Ascending aorta (tissue), 2 donors: ENCODE measurements around the gene TMEM169. TPM values are rescaled to one million over a fixed set of nuclear protein-coding genes. Genes with fewer than 3 reads are reported as not detected.

Source experiments
- DNase-seq, 2 donors: peaks; one replicate each; pipeline ENCODE4 v3.0.0-alpha.2; 2019; ENCODE audit warnings: low spot score in 2 of 2
- H3K27ac ChIP-seq, 2 donors: fragments of 200-600 bp; sonication (generic); one replicate each; pipeline ENCODE4 v1.5.1; 2016 to 2017; ENCODE audit warnings: mild to moderate bottlenecking in 1 of 2
- H3K27me3 ChIP-seq: fragments of 200-600 bp; sonication (generic); one replicate; pipeline ENCODE4 v1.5.1; 2017
- H3K36me3 ChIP-seq, 2 donors: fragments of 200-600 bp; sonication (generic); one replicate each; pipeline ENCODE4 v1.5.1; 2016
- H3K4me1 ChIP-seq, 2 donors: fragments of 200-600 bp; sonication (generic); one replicate each; pipeline ENCODE4 v1.5.1; 2016 to 2017; ENCODE audit warnings: mild to moderate bottlenecking in 1 of 2
- H3K4me3 ChIP-seq, 2 donors: fragments of 200-600 bp; sonication (generic); one replicate each; pipeline ENCODE4 v1.5.1; 2016 to 2017; ENCODE audit warnings: mild to moderate bottlenecking in 1 of 2
- H3K9me3 ChIP-seq, 2 donors: fragments of 200-600 bp; sonication (generic); one replicate each; pipeline ENCODE4 v1.5.1; 2016
- intact Hi-C: fragments of 100-400 bp; cut with DNase I; formaldehyde crosslinking; loops from one replicate; pipeline ENCODE4 v1.15.1; 2023
- total RNA-seq: library from RNA; depleted of rRNA; stranded (reverse); fragments of >200 nt; gene quantifications from one replicate; pipeline ENCODE4 v1.1.0, GENCODE V29; 2016
- TF ChIP-seq, protein P1 (sequence below), 3 experiments: fragments of 200-600 bp in 2 of 3; fragments of 450-650 bp in 1 of 3; sonication (generic) in 2 of 3; IDR thresholded peaks; one replicate each; pipeline ENCODE4 v1.5.1; 2016 to 2019; ENCODE audit warnings: antibody characterized with exemption in 3 of 3, mild to moderate bottlenecking in 1 of 3, moderate library complexity in 1 of 3

Gene TMEM169
- total RNA-seq, 1 donor from 2014 or later: 7.3 TPM

DNA sequence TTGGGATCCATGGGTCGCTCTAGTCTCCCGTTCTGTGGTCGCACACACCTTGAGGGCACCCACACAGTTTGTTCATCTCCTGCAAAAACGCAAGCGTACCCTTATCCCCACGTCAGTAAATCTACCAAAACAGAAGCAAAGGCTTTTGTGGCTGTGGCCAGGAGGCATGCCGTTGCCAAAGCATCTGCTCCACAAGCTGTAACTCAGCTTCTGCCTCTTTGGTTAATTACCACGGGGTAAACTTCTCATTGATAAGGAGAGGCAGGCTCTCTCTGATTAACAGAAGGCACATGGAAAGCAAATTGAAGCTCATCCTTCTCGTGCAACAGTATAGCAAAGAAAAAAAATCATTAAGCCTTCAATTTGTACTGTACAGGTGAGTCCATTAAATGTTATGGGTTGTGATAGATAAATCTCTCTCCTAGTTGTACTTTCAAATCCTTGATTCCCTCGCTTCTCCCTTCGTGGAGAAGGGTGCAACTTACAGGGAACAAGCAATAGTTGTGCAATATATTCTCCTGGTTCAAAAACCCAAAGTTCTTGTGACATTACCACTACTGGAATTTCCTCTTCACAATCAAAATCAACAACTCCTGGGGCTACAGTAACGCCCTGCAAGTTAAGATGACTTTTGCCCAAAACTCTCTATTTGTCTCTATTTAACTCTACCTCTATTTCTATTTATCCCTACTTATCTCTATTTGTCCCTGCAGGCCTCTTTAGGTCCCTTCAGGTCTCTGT is 10.4 kb upstream of the TMEM169 start:
- no peaks in the 10 kb centered on the region for H3K4me1 ChIP-seq
- H3K4me3 ChIP-seq: no peak overlapping the region
- TF ChIP-seq, protein P1, sequence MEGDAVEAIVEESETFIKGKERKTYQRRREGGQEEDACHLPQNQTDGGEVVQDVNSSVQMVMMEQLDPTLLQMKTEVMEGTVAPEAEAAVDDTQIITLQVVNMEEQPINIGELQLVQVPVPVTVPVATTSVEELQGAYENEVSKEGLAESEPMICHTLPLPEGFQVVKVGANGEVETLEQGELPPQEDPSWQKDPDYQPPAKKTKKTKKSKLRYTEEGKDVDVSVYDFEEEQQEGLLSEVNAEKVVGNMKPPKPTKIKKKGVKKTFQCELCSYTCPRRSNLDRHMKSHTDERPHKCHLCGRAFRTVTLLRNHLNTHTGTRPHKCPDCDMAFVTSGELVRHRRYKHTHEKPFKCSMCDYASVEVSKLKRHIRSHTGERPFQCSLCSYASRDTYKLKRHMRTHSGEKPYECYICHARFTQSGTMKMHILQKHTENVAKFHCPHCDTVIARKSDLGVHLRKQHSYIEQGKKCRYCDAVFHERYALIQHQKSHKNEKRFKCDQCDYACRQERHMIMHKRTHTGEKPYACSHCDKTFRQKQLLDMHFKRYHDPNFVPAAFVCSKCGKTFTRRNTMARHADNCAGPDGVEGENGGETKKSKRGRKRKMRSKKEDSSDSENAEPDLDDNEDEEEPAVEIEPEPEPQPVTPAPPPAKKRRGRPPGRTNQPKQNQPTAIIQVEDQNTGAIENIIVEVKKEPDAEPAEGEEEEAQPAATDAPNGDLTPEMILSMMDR (IDR thresholded peaks at IDR 0.05): no peak
- DNase-seq: no peak
- H3K27ac ChIP-seq: no peak overlapping the region
- no peaks in the 10 kb centered on the region for H3K27me3 ChIP-seq
- no peaks in the 10 kb centered on the region for H3K9me3 ChIP-seq
- H3K36me3 ChIP-seq: no peaks in the 10 kb centered on the region
- intact Hi-C loops: no loop called here

GRCh38 chr2:216072473-216072872 is 9.2 kb upstream of the TMEM169 start:
- no peaks in the 10 kb centered on the region for H3K27me3 ChIP-seq
- intact Hi-C loops: no loop called here
- DNase-seq: no peak
- H3K27ac ChIP-seq: no peak overlapping the region
- no peaks in the 10 kb centered on the region for H3K9me3 ChIP-seq
- TF ChIP-seq, protein P1 (IDR thresholded peaks at IDR 0.05): no peak
- no peaks in the 10 kb centered on the region for H3K4me1 ChIP-seq
- no peak overlapping the region for H3K4me3 ChIP-seq
- H3K36me3 ChIP-seq: no peaks in the 10 kb centered on the region

- no peak overlapping the region for H3K4me3 ChIP-seq
- no peaks in the 10 kb centered on the region for H3K36me3 ChIP-seq
- DNase-seq: no peak
- intact Hi-C loops: no loop called here
- H3K9me3 ChIP-seq: no peaks in the 10 kb centered on the region
- TF ChIP-seq, protein P1 (IDR thresholded peaks at IDR 0.05): no peak
- H3K27ac ChIP-seq: no peak overlapping the region
- no peaks in the 10 kb centered on the region for H3K27me3 ChIP-seq
- no peaks in the 10 kb centered on the region for H3K4me1 ChIP-seq
Observed at GRCh38 chr2:216073773-216074172, 7.9 kb upstream of the TMEM169 start.

- TF ChIP-seq, protein P1 (IDR thresholded peaks at IDR 0.05): no peak
- Histone ChIP-seq H3K4me1 (no peaks in the 10 kb centered on the region), H3K9me3 (no peaks in the 10 kb centered on the region), H3K4me3 (no peak overlapping the region), H3K27me3 (no peaks in the 10 kb centered on the region), H3K36me3 (no peaks in the 10 kb centered on the region), H3K27ac (no peak overlapping the region)
- no peak for DNase-seq
- intact Hi-C loops: no loop called here
Observed at GRCh38 chr2:216074380-216074779, 7.3 kb upstream of the TMEM169 start.

GRCh38 chr2:216074794-216075193 is 6.9 kb upstream of the TMEM169 start:
- Histone ChIP-seq H3K27me3 (no peaks in the 10 kb centered on the region), H3K9me3 (no peaks in the 10 kb centered on the region), H3K4me1 (no peaks in the 10 kb centered on the region), H3K27ac (no peak overlapping the region), H3K36me3 (no peaks in the 10 kb centered on the region), H3K4me3 (no peak overlapping the region)
- TF ChIP-seq, protein P1 (IDR thresholded peaks at IDR 0.05): no peak
- intact Hi-C loops: no loop called here
- DNase-seq: no peak
